Activated B cell treated with CpG ODN at 0.5 μM for 24 hours (primary cell): ENCODE results near the gene GDPD2. TPM values are rescaled to one million over a fixed set of nuclear protein-coding genes. Genes with fewer than 3 reads are reported as not detected.
A peak's percentile ranks its signal among the peaks of the same experiment; 100 is the strongest.

Experiments
- ATAC-seq: fragments of 200-7000 bp; cut with Tn5 transposase; one replicate; pipeline ENCODE4 v1.10.0; 2021; ENCODE audit warnings: low read depth, mild to moderate bottlenecking, moderate library complexity
- CTCF ChIA-PET: fragments of 350-600 bp; sonication (Branson Sonifier 250); formaldehyde crosslinking; loops from one replicate; lab custom pipeline; 2021; ENCODE audit warnings: antibody characterized with exemption; lab: Charles Lee
- POLR2A ChIA-PET: fragments of 350-600 bp; sonication (Branson Sonifier 250); formaldehyde crosslinking; loops from one replicate; lab custom pipeline; 2021; ENCODE audit warnings: antibody characterized with exemption; lab: Charles Lee
- DNase-seq: peaks from one replicate; pipeline ENCODE4 v3.0.0; 2022
- H3K27ac Mint-ChIP-seq: one replicate; pipeline ENCODE4 v1.8.0; 2020; ENCODE audit warnings: mixed read lengths
- H3K27me3 Mint-ChIP-seq: one replicate; pipeline ENCODE4 v1.8.0; 2021; ENCODE audit warnings: mixed read lengths
- H3K36me3 Mint-ChIP-seq: one replicate; pipeline ENCODE4 v1.8.0; 2021; ENCODE audit warnings: low read depth, mixed read lengths
- H3K4me1 Mint-ChIP-seq: one replicate; pipeline ENCODE4 v1.8.0; 2021; ENCODE audit warnings: mixed read lengths
- H3K4me3 Mint-ChIP-seq: one replicate; pipeline ENCODE4 v1.8.0; 2020; ENCODE audit warnings: mild to moderate bottlenecking, mixed read lengths
- H3K9me3 Mint-ChIP-seq: one replicate; pipeline ENCODE4 v1.8.0; 2020; ENCODE audit warnings: mixed read lengths
- CTCF ChIP-seq: fragments of 200-600 bp; IDR thresholded peaks from one replicate; pipeline ENCODE4 v1.8.0; 2022; ENCODE audit warnings: antibody characterized with exemption, mild to moderate bottlenecking
- intact Hi-C: fragments of 100-400 bp; cut with micrococcal nuclease; formaldehyde crosslinking; loops from one replicate; pipeline ENCODE4 v1.15.1; 2024
- total RNA-seq: library from RNA; stranded (reverse); gene quantifications from 2 replicates; pipeline ENCODE4 v1.2.3, GENCODE V29; 2022

Gene GDPD2
- total RNA-seq, 1 donor from 2014 or later = not detected

GRCh38 chrX:70452143-70452733 lies 29.1 kb downstream of the GDPD2 start:
- ChIA-PET CTCF (no interaction called here), POLR2A (interaction anchor here (0.7 kb wide), 1 partner anchor 19 kb away, joined by 3 read pairs; no protein-coding TSS in a partner anchor)
- Mint-ChIP-seq H3K27ac (peak overlapping the region; percentile 46), H3K9me3 (no peaks in the 10 kb centered on the region), H3K27me3 (no peaks in the 10 kb centered on the region), H3K36me3 (no peaks in the 10 kb centered on the region), H3K4me1 (peaks cover 43% of the 10 kb centered on the region), H3K4me3 (peak overlapping the region; percentile 87)
- intact Hi-C loops = loop anchor here (1.0 to 10.0 kb wide), 6 partner anchors 18 to 1627 kb away; partner anchors contain the start of gene EFNB1
- DNase-seq = peak; percentile 37
- TF ChIP-seq CTCF = no peak
- peak; percentile 63 for ATAC-seq

DNA sequence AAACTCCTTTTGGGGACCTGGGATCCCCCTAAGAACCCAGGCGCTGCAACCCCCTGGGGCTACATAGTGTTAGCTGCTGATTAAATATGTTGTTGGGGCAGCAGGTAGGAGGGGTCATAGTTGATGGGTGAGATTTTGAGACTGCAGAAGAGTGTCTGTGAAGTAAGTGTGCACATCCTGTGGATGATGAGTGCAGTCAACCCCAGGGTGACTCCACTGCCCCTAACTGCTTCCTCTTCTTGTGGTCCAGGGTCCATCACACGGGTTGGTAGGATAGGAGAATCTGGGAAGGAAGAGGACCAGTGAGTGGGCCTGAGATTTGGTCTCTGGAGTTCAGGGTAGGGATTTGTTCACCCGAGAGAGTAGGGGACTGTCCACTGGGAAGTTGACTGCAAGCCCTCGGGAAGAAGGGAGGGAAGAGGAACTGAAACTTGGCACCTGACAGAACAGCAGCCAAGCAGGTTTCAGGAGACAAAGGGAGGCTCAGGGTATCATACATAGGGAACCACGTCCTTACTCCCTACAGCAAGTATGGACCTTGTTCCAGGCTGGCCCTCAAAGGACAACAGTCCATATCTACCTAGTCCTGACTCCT lies 30.0 kb downstream of the GDPD2 start:
- TF ChIP-seq CTCF = no peak
- H3K36me3 Mint-ChIP-seq = no peaks in the 10 kb centered on the region
- intact Hi-C loops = loop anchor here (5.0 to 10.0 kb wide), 4 partner anchors 99 to 1628 kb away; partner anchors contain the start of gene EFNB1
- peak overlapping the region; percentile 68 for H3K4me3 Mint-ChIP-seq
- H3K27ac Mint-ChIP-seq = peak overlapping the region; percentile 35
- no peaks in the 10 kb centered on the region for H3K9me3 Mint-ChIP-seq
- CTCF ChIA-PET = no interaction called here
- H3K27me3 Mint-ChIP-seq = no peaks in the 10 kb centered on the region
- peaks cover 43% of the 10 kb centered on the region for H3K4me1 Mint-ChIP-seq
- ATAC-seq (no peak), DNase-seq (no peak)
- POLR2A ChIA-PET = no interaction called here

GRCh38 chrX:70454441-70455365 lies 31.6 kb downstream of the GDPD2 start:
- intact Hi-C loops = loop anchor here (5.0 to 10.0 kb wide), 4 partner anchors 98 to 1630 kb away; partner anchors contain the start of gene EFNB1
- CTCF ChIA-PET = interaction anchor here (1.5 kb wide), 1 partner anchor 20 kb away, joined by 3 read pairs; no protein-coding TSS in a partner anchor
- H3K36me3 Mint-ChIP-seq = no peaks in the 10 kb centered on the region
- DNase-seq (peak; percentile 39), ATAC-seq (peak; percentile 55)
- peaks cover 43% of the 10 kb centered on the region for H3K4me1 Mint-ChIP-seq
- TF ChIP-seq CTCF = no peak
- no peaks in the 10 kb centered on the region for H3K27me3 Mint-ChIP-seq
- peak overlapping the region; percentile 46 for H3K27ac Mint-ChIP-seq
- no peaks in the 10 kb centered on the region for H3K9me3 Mint-ChIP-seq
- peak overlapping the region; percentile 78 for H3K4me3 Mint-ChIP-seq
- POLR2A ChIA-PET = interaction anchor here (0.7 kb wide), 1 partner anchor 21 kb away, joined by 16 read pairs; no protein-coding TSS in a partner anchor

GRCh38 chrX:70455366-70456202 lies 32.5 kb downstream of the GDPD2 start:
- intact Hi-C loops = loop anchor here (10.0 kb wide), 1 partner anchor 1631 kb away; the partner anchor contains the start of gene EFNB1
- H3K27ac Mint-ChIP-seq = no peak overlapping the region
- peaks cover 2% of the 10 kb centered on the region for H3K36me3 Mint-ChIP-seq
- TF ChIP-seq CTCF = no peak
- peak overlapping the region; percentile 78 for H3K4me3 Mint-ChIP-seq
- no peaks in the 10 kb centered on the region for H3K9me3 Mint-ChIP-seq
- H3K4me1 Mint-ChIP-seq = peaks cover 43% of the 10 kb centered on the region
- ChIA-PET CTCF (interaction anchor here (1.5 kb wide), 1 partner anchor 21 kb away, joined by 3 read pairs; no protein-coding TSS in a partner anchor), POLR2A (interaction anchor here (0.7 kb wide), 1 partner anchor 22 kb away, joined by 16 read pairs; no protein-coding TSS in a partner anchor)
- ATAC-seq (no peak), DNase-seq (no peak)
- no peaks in the 10 kb centered on the region for H3K27me3 Mint-ChIP-seq
